GM15510 (cell line): ENCODE results near the gene EPN3.

ENCODE experiments used
- POLR2A ChIP-seq: IDR thresholded peaks from 3 replicates; pipeline ENCODE4 v1.6.1; 2011; ENCODE audit warnings: borderline replicate concordance; ENCODE audit not compliant: insufficient read length; ENCODE audit errors: extremely low read depth

The EPN3 gene

DNA sequence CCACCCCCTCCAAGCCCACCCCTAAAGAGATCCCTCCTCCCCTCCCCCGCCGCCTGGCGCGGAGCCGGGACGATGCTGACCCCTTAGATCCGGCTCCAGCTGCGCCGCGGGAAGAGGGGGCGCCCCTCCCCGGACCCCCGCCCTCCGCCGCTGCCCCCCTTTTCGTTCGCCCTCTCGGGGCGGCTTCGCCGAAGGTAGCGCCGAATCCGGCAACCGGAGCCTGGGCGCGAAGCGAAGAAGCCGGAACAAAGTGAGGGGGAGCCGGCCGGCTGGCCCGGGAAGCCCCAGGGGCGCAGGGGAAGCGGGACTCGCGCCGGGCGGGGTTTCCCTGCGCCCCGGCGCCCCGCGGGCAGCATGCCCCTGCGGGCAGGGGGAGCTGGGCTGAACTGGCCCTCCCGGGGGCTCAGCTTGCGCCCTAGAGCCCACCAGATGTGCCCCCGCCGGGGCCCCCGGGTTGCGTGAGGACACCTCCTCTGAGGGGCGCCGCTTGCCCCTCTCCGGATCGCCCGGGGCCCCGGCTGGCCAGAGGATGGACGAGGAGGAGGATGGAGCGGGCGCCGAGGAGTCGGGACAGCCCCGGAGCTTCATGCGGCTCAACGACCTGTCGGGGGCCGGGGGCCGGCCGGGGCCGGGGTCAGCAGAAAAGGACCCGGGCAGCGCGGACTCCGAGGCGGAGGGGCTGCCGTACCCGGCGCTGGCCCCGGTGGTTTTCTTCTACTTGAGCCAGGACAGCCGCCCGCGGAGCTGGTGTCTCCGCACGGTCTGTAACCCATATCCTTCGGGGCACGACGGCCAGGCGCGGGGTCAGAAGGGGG, 28.6 kb downstream of the EPN3 start:
- TF ChIP-seq POLR2A: no peak

DNA sequence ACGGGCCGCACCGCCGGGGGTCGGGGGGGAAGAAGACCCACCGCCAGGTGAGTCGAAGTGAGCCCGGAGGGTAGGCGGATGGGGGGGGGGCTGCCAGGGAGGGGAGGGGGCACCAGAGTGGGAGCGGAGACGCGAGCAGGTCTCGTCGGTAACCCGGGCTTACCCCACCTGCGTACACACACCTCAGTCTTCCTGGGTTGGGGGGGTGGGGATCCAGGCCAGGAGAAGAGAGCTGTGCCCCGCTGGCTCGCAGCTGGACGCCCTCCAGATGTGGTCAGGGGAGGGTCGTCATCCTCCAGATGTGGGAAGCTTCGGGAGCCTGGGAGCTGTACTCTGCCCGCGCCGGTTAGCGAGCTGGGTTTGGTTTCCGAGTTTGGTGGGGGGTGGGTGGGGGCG, 29.2 kb downstream of the EPN3 start:
- TF ChIP-seq POLR2A: no peak

DNA sequence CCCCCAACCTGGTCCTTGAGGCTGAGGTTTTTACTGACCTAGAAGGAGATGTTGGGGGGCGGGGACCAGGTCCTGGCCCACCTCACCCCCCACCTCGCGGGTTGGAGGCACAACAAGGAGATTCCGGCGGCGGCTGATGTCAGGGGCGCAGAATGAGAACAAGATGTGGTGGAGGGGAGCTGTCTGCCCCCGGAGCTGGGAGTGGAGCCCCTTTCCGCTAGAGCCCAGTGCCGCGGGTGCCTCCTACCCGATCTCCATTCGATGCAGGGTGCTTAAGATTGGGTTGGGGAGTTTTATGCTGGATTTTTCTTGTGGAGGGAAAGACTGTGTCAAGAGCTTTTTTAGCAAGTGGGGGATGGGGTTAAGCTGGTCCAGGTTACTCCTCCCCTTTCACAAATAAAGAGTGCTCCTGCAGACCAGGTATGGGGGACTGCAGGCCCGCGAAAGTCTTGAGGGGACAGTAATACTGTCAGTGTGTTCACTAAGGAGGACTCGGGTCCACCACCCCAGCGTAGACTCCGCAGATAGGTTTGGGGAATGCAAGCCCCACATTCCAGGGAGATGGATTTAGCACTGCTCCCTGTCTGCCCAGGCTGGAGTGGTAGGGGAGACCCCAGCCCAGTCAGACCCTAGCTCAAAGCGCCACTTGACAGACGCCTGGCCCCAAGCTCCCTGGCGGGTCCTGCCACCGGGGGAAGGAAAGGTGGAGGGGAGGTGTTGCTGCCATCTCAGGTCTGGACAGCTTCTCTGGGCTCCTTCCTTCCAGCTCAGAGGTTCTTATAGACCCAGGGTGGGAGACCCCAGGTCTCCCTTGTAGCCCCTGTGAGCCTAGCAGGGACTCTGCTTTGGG, 29.9 kb downstream of the EPN3 start:
- TF ChIP-seq POLR2A: no peak

DNA sequence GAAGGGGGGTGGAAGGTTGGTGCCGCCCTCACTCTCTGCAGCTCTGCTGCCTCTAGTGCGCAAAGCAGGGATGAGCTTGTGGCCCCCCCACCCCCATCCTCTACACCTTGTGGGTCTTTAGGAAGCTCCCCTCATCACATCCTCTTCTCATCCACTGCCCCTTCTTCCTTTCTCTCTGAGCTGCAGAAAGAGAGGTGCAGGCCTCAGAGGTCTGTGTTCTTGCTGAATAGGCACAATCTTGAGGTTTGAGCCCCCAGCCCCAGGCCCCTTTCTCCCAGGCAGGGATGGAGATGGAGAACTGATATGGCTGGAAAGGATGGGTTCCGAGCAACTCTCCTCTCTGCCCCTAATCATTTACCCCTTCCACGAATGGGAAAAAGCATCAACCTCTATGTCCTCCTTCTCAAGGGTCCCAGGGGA, 30.6 kb downstream of the EPN3 start:
- TF ChIP-seq POLR2A: no peak

DNA sequence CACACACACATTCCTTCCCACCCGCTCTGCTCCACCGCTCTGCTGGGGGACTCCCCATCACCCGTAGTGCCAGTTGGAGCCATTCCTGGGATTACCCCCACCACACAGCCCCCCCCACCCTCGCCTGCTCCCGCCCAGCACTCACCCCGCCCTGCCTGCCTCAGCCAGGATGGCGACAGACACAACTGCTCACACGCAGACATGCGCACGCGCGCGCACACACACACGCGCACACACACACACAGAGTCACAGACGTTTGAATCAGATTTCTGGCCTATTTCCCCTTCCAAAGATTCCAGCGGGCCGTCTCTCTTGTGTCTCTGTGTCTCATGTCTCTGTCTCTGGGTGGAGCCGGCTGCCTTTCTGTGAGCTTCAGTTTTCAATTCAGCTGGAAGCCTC, 32.4 kb downstream of the EPN3 start:
- TF ChIP-seq POLR2A: no peak

DNA sequence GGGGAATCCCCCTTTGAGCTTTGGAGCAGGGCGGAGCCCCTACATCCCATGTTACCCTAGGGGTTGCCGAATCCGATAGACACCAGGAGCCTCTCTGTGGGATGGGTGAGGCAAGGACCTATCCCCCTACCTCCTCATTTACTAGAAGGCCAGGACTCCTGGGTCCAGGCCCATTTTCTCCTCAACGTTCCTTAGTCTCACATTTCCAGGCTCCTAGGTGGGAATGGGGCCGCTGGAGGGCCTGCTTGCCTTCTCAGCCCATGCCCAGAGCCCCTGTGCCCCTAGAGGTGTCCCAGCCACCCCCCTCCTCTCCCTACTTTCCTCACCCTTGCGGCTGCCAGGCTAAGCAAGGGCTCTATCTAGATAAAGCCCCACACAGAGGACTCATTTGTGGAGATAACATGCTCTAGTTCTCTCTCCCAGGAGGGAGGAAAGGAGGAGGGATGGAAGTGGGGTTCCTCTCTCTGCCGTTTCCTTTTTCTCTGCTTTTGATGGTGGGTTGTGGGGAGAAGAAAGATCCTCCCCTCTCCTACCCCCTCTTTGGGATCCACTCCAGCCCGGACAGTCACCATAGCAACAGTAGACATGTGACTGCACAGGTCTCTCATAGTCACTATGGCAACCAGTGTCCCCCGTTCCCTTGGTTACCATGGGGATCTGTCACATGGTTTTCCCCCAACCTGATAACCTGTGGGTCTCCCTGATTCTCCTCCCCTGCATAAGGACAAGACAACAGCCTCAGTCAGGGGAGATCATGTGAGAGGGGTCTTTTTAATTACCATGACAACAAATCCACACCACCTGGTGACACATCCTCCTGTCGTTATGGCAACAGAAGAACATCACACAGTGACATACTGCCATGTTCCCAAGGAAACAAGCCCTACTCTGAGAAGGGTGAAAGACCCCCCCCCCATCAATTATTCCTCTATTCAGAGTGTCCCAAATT, 33.1 kb downstream of the EPN3 start:
- TF ChIP-seq POLR2A: no peak

DNA sequence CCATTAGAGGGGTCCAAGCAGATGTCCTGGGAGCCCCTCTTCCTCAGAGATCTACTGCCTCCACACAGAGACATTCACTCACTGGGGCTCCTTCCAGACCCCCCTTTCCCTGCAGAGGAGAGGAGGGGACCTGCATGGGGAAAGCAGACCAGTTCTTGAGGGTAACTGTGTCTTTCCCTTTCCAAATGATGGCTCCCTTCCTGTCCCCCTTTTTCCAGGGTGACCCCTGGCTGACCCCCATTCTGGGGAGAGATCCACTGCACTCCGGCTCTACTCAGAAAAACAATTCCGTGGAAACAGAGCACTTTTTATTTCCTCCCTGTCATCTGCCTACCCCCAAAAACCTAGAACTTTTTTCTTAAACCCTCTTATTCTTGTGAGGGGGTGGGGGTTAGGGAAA, 34.4 kb downstream of the EPN3 start:
- TF ChIP-seq POLR2A: no peak

DNA sequence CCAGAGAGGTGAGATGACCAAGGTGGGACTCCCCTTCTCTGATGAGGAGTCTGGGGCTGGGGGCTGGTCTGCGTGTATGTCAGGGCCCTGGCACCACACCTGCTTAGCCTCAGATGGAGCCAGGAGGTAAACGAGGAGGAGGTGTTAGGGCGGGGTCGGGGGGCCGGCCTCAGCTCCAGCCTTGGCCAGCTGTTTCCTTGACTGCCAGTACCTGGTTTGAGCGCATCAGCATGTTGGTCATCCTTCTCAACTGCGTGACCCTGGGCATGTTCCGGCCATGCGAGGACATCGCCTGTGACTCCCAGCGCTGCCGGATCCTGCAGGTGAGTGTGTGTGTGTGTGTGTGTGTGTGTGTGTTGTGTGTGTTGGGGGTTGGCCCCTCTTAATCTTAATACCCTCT, 36.1 kb downstream of the EPN3 start:
- TF ChIP-seq POLR2A: no peak

DNA sequence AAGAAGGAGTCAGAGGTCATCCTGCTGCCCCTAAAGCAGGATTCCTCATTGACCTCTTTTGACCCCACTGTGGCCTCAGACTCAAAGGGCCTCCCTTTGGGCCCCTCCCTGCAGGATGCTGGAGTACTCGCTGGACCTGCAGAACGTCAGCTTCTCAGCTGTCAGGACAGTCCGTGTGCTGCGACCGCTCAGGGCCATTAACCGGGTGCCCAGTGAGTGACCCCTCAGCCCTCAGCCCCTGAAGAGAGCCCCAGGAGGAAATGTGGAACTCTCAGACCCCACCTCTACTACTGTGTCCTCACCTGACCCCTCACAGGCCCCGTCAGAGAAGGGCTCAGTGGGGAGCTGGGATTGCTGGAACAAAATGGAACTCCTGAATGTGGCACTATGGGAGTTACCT, 37.1 kb downstream of the EPN3 start:
- no peak for TF ChIP-seq POLR2A

DNA sequence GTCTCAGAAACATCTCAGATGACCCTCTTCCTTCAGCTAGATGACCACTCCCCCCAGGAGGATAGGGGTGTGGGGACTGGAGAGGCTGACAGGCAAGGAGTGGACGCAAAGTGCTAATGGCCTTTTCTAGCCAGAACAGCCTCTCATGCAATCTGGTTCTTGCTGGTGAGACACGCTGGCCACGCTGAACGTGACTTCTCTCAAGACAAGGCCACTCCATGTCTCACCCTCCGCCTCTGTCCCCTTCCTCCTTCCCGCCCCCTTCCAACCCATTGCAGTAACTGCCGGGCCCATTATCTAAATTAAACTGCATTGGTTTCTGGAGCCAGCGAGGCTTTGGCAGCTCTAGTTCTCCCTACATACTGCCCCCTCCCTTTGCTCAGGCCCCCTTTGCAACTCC, 37.5 kb downstream of the EPN3 start:
- no peak for TF ChIP-seq POLR2A

DNA sequence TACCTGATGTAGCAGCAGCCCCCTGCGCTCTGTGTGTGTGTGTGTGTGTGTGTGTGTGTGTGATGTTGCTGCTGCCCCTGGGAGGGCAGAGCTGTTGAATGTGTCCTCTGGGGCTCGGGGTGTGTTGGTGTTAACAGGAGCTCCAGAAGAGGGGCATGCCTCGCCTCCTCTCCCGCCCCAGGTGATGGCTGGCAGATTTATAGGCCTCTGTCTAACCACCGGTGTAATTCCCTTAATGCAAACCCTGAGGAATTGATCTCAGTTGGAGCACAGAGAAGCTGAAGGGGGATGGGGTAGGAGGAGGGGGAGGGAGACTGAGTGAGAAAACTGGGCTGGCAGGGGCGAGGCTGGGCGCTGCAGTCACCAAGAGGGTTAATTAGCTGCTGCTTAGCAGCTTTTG, 38.0 kb downstream of the EPN3 start:
- no peak for TF ChIP-seq POLR2A

DNA sequence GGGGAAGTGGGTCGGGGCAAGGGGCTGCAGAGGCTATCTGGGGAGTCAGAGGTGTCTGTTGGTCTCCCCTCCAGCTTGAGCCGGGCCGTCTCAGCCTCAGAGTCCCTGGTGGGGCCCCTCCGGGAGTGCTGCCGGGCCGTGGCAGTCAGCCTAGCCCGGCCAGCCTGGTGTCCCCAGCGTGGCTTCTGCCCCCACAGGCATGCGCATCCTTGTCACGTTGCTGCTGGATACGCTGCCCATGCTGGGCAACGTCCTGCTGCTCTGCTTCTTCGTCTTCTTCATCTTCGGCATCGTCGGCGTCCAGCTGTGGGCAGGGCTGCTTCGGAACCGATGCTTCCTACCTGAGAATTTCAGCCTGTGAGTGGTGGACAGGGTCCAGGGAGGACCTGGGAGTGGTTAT, 39.1 kb downstream of the EPN3 start:
- no peak for TF ChIP-seq POLR2A

DNA sequence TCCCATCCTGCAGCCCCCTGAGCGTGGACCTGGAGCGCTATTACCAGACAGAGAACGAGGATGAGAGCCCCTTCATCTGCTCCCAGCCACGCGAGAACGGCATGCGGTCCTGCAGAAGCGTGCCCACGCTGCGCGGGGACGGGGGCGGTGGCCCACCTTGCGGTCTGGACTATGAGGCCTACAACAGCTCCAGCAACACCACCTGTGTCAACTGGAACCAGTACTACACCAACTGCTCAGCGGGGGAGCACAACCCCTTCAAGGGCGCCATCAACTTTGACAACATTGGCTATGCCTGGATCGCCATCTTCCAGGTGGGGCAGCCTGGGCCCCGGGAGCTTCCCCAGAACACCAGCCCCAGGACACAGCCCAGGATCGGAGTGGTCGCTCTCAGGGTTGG, 40.0 kb downstream of the EPN3 start:
- no peak for TF ChIP-seq POLR2A

DNA sequence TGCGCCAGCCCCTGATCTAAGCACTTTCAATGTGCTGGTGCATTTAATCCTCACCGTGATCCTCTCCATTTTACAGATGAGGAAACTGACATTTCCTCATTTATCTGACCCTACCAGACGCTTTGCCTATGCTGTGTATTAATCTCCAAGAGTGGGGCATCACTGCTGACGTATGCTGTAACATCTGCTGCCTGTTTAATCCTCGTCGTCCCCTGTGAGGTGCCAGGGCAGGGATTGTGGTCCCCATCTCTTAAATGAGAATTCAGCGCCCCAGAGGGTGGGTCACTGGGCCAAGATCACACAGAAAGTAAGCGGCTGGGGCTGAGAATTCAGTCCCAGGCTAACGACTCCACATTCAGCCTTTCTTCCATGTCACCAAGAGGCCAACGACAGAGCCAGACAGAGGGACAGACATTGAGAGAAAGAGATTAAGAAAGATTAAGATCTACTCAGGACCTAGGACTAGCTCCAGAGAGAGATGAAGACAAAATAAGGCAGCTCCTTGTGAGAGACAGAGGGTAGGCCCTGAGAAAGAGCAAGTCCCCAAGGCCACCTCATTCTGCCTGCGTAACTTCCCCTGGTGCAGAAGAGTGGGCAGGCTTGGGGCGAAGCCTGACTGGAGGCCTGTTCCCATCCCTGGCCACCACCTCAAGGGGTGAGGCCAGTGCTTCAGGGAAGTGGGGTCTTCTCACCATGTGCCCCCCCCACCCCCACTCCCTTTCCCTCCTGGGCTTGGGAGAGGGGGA, 41.5 kb downstream of the EPN3 start:
- TF ChIP-seq POLR2A: no peak
